ENCODE measurements around the gene DNM3.
"Not testable (repeated sequence)": the region's sequence is repeated elsewhere in the genome, so short reads cannot be mapped to it uniquely, and the experiment has no call there.

Gene DNM3

DNA sequence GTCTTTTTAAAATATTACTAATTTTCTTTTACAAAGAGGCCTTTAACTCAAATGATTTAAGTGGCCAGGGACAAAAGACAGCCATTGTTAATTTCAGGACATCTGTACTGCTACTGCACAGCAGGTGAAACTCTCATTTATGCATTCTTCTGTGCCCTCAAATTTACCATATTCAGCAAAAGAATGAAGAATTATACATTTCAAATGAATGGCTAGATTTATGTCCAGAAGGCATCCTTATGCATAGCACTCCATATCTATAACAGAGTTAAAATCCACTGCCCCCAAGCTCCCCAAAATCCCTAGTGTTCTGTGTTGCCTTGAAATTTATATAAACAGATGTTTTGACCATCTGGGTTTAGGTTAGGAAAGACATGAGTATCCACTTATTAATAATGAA is 202.6 kb downstream of the DNM3 start:
- TF ChIP-seq, protein P1, sequence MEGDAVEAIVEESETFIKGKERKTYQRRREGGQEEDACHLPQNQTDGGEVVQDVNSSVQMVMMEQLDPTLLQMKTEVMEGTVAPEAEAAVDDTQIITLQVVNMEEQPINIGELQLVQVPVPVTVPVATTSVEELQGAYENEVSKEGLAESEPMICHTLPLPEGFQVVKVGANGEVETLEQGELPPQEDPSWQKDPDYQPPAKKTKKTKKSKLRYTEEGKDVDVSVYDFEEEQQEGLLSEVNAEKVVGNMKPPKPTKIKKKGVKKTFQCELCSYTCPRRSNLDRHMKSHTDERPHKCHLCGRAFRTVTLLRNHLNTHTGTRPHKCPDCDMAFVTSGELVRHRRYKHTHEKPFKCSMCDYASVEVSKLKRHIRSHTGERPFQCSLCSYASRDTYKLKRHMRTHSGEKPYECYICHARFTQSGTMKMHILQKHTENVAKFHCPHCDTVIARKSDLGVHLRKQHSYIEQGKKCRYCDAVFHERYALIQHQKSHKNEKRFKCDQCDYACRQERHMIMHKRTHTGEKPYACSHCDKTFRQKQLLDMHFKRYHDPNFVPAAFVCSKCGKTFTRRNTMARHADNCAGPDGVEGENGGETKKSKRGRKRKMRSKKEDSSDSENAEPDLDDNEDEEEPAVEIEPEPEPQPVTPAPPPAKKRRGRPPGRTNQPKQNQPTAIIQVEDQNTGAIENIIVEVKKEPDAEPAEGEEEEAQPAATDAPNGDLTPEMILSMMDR (IDR thresholded peaks at IDR 0.05; ENCODE audit: low read length, missing control alignments) = no peak
- no peak overlapping the region for H3K4me3 ChIP-seq (replicated peaks; ENCODE audit: low read depth, low read length)
- no peak for DNase-seq (ENCODE audit: low read depth)

DNA sequence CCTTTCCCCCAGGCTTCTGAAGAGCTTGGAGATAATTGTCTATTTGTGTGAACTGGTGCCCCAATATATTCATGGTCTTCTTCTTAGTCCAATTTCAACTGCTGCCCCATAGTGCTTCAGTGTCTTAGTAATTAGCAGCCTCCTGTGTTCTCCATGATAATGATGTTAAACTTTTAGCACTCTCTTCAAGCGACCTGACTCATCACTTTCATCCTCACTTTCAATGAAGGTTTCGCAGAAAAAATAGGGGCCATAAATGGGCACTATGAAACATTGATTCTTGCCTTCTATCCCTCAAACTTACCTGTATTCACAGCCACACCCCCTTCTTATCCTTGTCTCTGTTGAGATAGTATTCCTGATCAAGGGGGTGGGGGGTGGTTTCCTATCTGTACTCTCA is 210.6 kb downstream of the DNM3 start:
- no peak for DNase-seq (ENCODE audit: low read depth)
- H3K4me3 ChIP-seq (replicated peaks; ENCODE audit: low read depth, low read length) = no peak overlapping the region
- TF ChIP-seq, protein P1 (IDR thresholded peaks at IDR 0.05; ENCODE audit: low read length, missing control alignments) = no peak

DNA sequence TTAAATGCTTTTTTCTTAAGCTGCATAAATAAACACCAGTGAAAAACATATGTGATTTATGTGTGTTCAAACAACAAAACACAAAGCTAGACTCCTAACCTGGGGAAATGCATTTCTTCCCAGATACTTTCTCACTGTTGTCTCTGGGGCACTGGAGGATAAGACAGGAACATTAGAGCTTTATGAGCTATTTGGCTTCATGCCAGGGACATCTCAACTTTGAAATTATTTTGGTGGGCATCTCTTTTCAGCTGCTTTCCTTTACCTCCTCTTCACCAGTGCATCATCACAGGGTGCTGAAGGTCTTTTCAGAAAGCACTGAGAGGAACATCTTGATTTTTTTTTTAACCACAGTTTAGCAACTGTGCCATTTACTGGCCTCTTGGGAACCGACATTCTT is 212.9 kb downstream of the DNM3 start:
- H3K4me3 ChIP-seq (replicated peaks; ENCODE audit: low read depth, low read length) = no peak overlapping the region
- TF ChIP-seq, protein P1 (IDR thresholded peaks at IDR 0.05; ENCODE audit: low read length, missing control alignments) = no peak
- peak; percentile 23 for DNase-seq (ENCODE audit: low read depth)

DNA sequence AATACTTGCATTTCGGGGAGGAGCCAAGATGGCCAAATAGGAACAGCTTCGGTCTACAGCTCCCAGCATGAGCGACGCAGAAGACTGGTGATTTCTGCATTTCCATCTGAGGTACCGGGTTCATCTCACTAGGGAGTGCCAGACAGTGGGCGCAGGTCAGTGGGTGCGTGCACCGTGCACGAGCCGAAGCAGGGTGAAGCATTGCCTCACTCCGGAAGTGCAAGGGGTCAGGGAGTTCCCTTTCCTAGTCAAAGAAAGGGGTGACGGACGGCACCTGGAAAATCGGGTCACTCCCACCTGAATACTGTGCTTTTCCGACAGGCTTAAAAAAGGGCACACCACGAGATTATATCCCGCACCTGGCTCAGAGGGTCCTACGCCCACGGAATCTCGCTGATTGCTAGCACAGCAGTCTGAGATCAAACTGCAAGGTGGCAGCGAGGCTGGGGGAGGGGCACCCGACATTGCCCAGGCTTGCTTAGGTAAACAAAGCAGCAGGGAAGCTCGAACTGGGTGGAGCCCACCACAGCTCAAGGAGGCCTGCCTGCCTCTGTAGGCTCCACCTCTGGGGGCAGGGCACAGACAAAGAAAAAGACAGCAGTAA is 214.6 kb downstream of the DNM3 start:
- not testable (repeated sequence) for H3K4me3 ChIP-seq (replicated peaks; ENCODE audit: low read depth, low read length); DNase-seq (ENCODE audit: low read depth)

DNA sequence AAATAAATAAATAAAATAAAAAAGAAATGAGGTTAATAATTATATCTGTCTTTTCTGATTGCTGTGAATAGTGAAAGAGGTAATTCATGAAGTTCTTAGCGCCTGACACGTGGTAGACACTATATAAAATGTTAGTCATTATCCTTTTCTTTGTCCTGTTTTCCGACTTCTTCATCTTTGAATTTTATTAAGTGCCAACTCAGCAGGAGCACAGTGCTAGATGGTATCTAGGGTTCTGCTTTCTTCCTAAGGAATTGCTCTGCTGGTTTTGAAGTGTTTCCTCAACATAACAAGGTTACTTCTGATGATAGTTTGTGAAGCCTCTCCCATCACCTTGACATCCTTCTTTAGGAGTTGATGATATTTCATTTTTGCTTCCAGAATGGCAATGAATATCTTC is 227.0 kb downstream of the DNM3 start:
- TF ChIP-seq, protein P1 (IDR thresholded peaks at IDR 0.05; ENCODE audit: low read length, missing control alignments) = no peak
- no peak for DNase-seq (ENCODE audit: low read depth)
- no peak overlapping the region for H3K4me3 ChIP-seq (replicated peaks; ENCODE audit: low read depth, low read length)

DNA sequence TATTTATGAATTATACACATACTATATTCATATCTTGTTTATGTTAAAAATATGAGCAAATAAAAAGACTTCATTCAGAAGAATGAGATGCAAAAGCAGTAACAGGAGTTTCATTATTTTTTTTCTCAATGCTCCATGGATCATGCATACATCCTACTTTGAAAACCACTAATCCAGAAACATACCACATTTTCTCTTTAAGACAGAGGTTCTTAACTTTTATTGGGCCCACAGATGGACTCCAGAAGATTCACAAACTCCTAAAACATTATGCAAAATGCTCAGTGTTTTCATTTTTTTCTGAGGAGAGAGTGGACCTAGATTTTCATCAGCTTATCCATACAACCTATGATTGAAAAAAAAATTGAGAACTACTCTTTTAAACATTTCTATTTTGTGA is 227.8 kb downstream of the DNM3 start:
- H3K4me3 ChIP-seq (replicated peaks; ENCODE audit: low read depth, low read length) = no peak overlapping the region
- TF ChIP-seq, protein P1 (IDR thresholded peaks at IDR 0.05; ENCODE audit: low read length, missing control alignments) = no peak
- DNase-seq (ENCODE audit: low read depth) = no peak

DNA sequence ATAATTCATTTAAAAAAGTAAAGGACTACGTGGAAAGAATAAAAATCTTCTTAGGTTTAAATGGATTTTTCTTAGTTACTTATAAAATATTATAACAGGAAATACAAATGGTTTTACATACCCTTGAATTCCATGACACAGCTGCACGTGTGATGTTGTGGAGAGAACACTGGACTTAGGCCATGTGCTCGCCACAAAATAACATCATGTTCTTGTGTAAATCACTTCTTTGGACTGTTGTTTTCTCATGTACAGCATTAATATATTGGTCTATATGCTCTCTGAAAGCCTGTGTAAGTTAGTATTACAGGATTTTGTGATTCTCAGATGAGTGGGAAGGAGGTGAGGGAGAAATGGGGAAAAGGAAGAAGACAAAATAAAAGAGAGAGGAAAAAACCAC is 228.2 kb downstream of the DNM3 start:
- TF ChIP-seq, protein P1 (IDR thresholded peaks at IDR 0.05; ENCODE audit: low read length, missing control alignments) = no peak
- peak; percentile 28 for DNase-seq (ENCODE audit: low read depth)
- H3K4me3 ChIP-seq (replicated peaks; ENCODE audit: low read depth, low read length) = no peak overlapping the region
